EH (cell line): ENCODE measurements around the gene BBIP1.

Experiments used
- DNase-seq: peaks from one replicate; pipeline ENCODE4 v3.0.0-alpha.2; 2015; ENCODE audit warnings: low read depth

Gene BBIP1

GRCh38 chr10:110863956-110864355 lies 55.0 kb downstream of the BBIP1 start:
- no peak for DNase-seq

GRCh38 chr10:110863361-110863760 lies 55.6 kb downstream of the BBIP1 start:
- DNase-seq: peak; percentile 26

GRCh38 chr10:110862961-110863360 lies 56.0 kb downstream of the BBIP1 start:
- no peak for DNase-seq

GRCh38 chr10:110861930-110862649 lies 56.9 kb downstream of the BBIP1 start:
- DNase-seq: peak; percentile 56

GRCh38 chr10:110861476-110861875 lies 57.5 kb downstream of the BBIP1 start:
- no peak for DNase-seq

- no peak for DNase-seq
Measured at GRCh38 chr10:110860576-110861241, 58.3 kb downstream of the BBIP1 start.

GRCh38 chr10:110859973-110860376 lies 59.0 kb downstream of the BBIP1 start:
- peak; percentile 93 for DNase-seq

- no peak for DNase-seq
Measured at GRCh38 chr10:110859206-110859972, 59.6 kb downstream of the BBIP1 start.

GRCh38 chr10:110858297-110858934 lies 60.6 kb downstream of the BBIP1 start:
- no peak for DNase-seq

- no peak for DNase-seq
Measured at GRCh38 chr10:110857265-110858171, 61.5 kb downstream of the BBIP1 start.

- DNase-seq: no peak
Measured at GRCh38 chr10:110853921-110854605, 64.9 kb downstream of the BBIP1 start.

GRCh38 chr10:110852947-110853346 lies 66.0 kb downstream of the BBIP1 start:
- DNase-seq: no peak

GRCh38 chr10:110852255-110852896 lies 66.6 kb downstream of the BBIP1 start:
- DNase-seq: no peak

- no peak for DNase-seq
Measured at GRCh38 chr10:110851020-110851612, 67.9 kb downstream of the BBIP1 start.

GRCh38 chr10:110850099-110850498 lies 68.9 kb downstream of the BBIP1 start:
- DNase-seq: no peak
